HG03354 (cell line): ENCODE data around the gene CFAP57.

ENCODE experiments used
- ATAC-seq: cut with Tn5 transposase; IDR thresholded peaks from one replicate; pipeline ENCODE4 v1.9.1; 2021; ENCODE audit warnings: mild to moderate bottlenecking; ENCODE audit not compliant: unreplicated experiment, poor library complexity, severe bottlenecking

CFAP57 gene

GRCh38 chr1:43272576-43273571 is 100.7 kb downstream of the CFAP57 start:
- no peak for ATAC-seq

- ATAC-seq = no peak
Measured at GRCh38 chr1:43273708-43274107, 101.6 kb downstream of the CFAP57 start.

- no peak for ATAC-seq
Measured at GRCh38 chr1:43274125-43274803, 102.1 kb downstream of the CFAP57 start.

- no peak for ATAC-seq
Measured at GRCh38 chr1:43274804-43275180, 102.7 kb downstream of the CFAP57 start.

- no peak for ATAC-seq
Measured at GRCh38 chr1:43275826-43276620, 103.9 kb downstream of the CFAP57 start.

- no peak for ATAC-seq
Measured at GRCh38 chr1:43276673-43277072, 104.5 kb downstream of the CFAP57 start.

- no peak for ATAC-seq
Measured at GRCh38 chr1:43277116-43277876, 105.2 kb downstream of the CFAP57 start.

GRCh38 chr1:43279161-43279560 is 107.0 kb downstream of the CFAP57 start:
- ATAC-seq = no peak

GRCh38 chr1:43279666-43280065 is 107.5 kb downstream of the CFAP57 start:
- no peak for ATAC-seq

GRCh38 chr1:43280692-43281091 is 108.6 kb downstream of the CFAP57 start:
- no peak for ATAC-seq

- no peak for ATAC-seq
Measured at GRCh38 chr1:43282220-43283195, 110.4 kb downstream of the CFAP57 start.

- no peak for ATAC-seq
Measured at GRCh38 chr1:43284065-43284464, 111.9 kb downstream of the CFAP57 start.

GRCh38 chr1:43284546-43285110 is 112.5 kb downstream of the CFAP57 start:
- ATAC-seq = no peak

GRCh38 chr1:43285269-43285990 is 113.3 kb downstream of the CFAP57 start, which contains the start of gene C1orf210:
Gene C1orf210 (minus strand): TSS chr1:43285581. CDS start chr1:43283270, 2,311 bp downstream.
- ATAC-seq = no peak

GRCh38 chr1:43286115-43286514 is 114.0 kb downstream of the CFAP57 start:
- ATAC-seq = no peak

- no peak for ATAC-seq
Measured at GRCh38 chr1:43286533-43286932, 114.4 kb downstream of the CFAP57 start.

GRCh38 chr1:43288058-43288784 is 116.1 kb downstream of the CFAP57 start:
- ATAC-seq = no peak
